MCF 10A (cell line): ENCODE data around the gene IRF5. TPM values are rescaled to one million over a fixed set of nuclear protein-coding genes. Genes with fewer than 3 reads are reported as not detected.
A peak's percentile ranks its signal among the peaks of the same experiment; 100 is the strongest.

ENCODE experiments used
- BruUV-seq: library from RNA; stranded (reverse); fragments of 400-500 nt; replicated peaks from 2 replicates; lab custom pipeline; 2021; lab: Mats Ljungman, UMichigan
- CTCF ChIA-PET: fragments of 300-600 bp; sonication (Branson Sonifier 250); formaldehyde crosslinking; extraction: SDS; loops from one replicate; lab custom pipeline; 2021; ENCODE audit warnings: antibody characterized with exemption, inconsistent platforms; lab: Yijun Ruan, JAX
- POLR2A ChIA-PET: fragments of 300-600, 350-650 bp; sonication (Branson Sonifier 250); formaldehyde crosslinking; extraction: SDS; loops from one replicate; lab custom pipeline; 2020; ENCODE audit warnings: antibody characterized with exemption, inconsistent platforms; lab: Yijun Ruan, JAX
- DNase-seq: peaks from one replicate; pipeline ENCODE4 v3.0.0-alpha.2; 2018; ENCODE audit not compliant: unreplicated experiment
- H3K27ac Mint-ChIP-seq: one replicate; pipeline ENCODE4 v1.8.0; 2022; ENCODE audit warnings: mild to moderate bottlenecking, low read depth, mixed read lengths; ENCODE audit not compliant: unreplicated experiment
- H3K27me3 Mint-ChIP-seq: one replicate; pipeline ENCODE4 v1.8.0; 2022; ENCODE audit warnings: mixed read lengths; ENCODE audit not compliant: insufficient read depth, unreplicated experiment
- H3K36me3 Mint-ChIP-seq: one replicate; pipeline ENCODE4 v1.8.0; 2022; ENCODE audit warnings: mild to moderate bottlenecking, moderate library complexity, mixed read lengths; ENCODE audit not compliant: insufficient read depth, unreplicated experiment
- H3K4me1 Mint-ChIP-seq: one replicate; pipeline ENCODE4 v1.8.0; 2022; ENCODE audit warnings: mixed read lengths; ENCODE audit not compliant: insufficient read depth, unreplicated experiment
- H3K4me3 Mint-ChIP-seq: one replicate; pipeline ENCODE4 v1.8.0; 2022; ENCODE audit warnings: mild to moderate bottlenecking, moderate library complexity, mixed read lengths; ENCODE audit not compliant: unreplicated experiment
- H3K9me3 Mint-ChIP-seq: one replicate; pipeline ENCODE4 v1.8.0; 2022; ENCODE audit warnings: mixed read lengths; ENCODE audit not compliant: unreplicated experiment
- intact Hi-C: fragments of 100-400 bp; cut with micrococcal nuclease; formaldehyde crosslinking; loops from 2 replicates; pipeline ENCODE4 v1.14.1; 2022
- total RNA-seq: library from RNA; stranded (reverse); gene quantifications from 2 replicates; pipeline ENCODE4 v1.2.3, GENCODE V29; 2022
- TF ChIP-seq, protein P1 (sequence below): fragments of 200-600 bp; IDR thresholded peaks from one replicate; pipeline ENCODE4 v1.8.0; 2022; ENCODE audit warnings: antibody characterized with exemption, mild to moderate bottlenecking; ENCODE audit not compliant: unreplicated experiment

Gene IRF5
- total RNA-seq, 1 experiment from 2014 or later, result 7.5 TPM

GRCh38 chr7:128889121-128889520 lies 48.6 kb upstream of the IRF5 start:
- Mint-ChIP-seq H3K36me3 (no peaks in the 10 kb centered on the region), H3K9me3 (no peaks in the 10 kb centered on the region), H3K4me1 (peaks cover 10% of the 10 kb centered on the region), H3K27ac (no peak overlapping the region), H3K4me3 (no peak overlapping the region), H3K27me3 (no peaks in the 10 kb centered on the region)
- peak; percentile 69 for DNase-seq
- CTCF ChIA-PET, result interaction anchor here (0.7 kb wide), 1 partner anchor 413 kb away, joined by 3 read pairs; the partner anchor contains the start of gene METTL2B
- BruUV-seq, result no TSS peak
- TF ChIP-seq, protein P1, sequence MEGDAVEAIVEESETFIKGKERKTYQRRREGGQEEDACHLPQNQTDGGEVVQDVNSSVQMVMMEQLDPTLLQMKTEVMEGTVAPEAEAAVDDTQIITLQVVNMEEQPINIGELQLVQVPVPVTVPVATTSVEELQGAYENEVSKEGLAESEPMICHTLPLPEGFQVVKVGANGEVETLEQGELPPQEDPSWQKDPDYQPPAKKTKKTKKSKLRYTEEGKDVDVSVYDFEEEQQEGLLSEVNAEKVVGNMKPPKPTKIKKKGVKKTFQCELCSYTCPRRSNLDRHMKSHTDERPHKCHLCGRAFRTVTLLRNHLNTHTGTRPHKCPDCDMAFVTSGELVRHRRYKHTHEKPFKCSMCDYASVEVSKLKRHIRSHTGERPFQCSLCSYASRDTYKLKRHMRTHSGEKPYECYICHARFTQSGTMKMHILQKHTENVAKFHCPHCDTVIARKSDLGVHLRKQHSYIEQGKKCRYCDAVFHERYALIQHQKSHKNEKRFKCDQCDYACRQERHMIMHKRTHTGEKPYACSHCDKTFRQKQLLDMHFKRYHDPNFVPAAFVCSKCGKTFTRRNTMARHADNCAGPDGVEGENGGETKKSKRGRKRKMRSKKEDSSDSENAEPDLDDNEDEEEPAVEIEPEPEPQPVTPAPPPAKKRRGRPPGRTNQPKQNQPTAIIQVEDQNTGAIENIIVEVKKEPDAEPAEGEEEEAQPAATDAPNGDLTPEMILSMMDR, result no peak
- POLR2A ChIA-PET, result interaction anchor here (0.8 to 1.3 kb wide), 2 partner anchors 8 to 166 kb away, joined by 3 to 6 read pairs; partner anchors contain the start of gene TNPO3
- intact Hi-C loops, result no loop called here

DNA sequence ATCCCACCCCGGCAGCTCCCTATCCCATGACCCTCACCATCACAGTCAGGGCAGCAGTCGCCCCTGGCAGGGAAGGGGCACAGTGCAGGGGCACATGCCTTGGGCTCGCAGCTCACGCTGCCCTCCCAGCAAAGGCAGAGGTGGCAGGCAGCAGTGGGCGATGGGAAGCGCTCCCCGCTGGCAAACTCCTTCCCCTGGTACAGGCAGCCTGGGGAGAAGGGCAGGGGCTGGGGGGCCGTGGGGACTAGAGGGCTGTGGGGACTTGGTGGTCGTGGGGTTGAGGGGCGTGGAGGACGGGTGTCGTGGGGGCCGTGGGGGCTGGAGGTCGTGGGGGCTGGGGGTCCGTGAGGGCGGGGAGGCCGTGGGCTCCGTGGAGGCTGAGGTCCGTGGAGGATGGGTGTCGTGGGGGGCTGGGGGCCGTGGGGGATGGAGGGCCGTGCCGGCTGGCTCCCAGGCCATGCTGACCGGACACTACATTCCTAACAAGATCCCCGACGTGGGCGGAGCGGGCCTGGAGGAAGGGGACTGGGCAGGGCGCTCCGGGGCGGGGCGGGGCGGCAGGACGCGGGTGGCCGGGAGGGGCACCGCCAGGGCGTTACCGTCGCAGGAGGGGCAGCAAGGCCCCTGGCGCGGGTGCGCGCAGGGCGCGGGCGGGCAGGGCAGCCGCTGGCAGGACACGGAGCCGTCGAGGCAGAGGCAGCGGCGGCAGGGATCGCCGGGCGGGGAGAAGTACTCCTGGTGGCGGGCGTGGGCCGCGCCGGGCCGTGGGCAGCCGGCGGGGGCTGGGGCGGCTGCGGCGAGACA lies 47.2 kb upstream of the IRF5 start:
- ChIA-PET CTCF (interaction anchor here (0.6 kb wide), 2 partner anchors 12 to 161 kb away, joined by 3 to 6 read pairs; no protein-coding TSS in a partner anchor), POLR2A (no interaction called here)
- Mint-ChIP-seq H3K36me3 (no peaks in the 10 kb centered on the region), H3K27me3 (no peaks in the 10 kb centered on the region), H3K9me3 (no peaks in the 10 kb centered on the region), H3K4me3 (no peak overlapping the region), H3K4me1 (peaks cover 10% of the 10 kb centered on the region), H3K27ac (no peak overlapping the region)
- peak; percentile 29 for DNase-seq
- intact Hi-C loops, result no loop called here
- no TSS peak for BruUV-seq
- TF ChIP-seq, protein P1, result no peak

GRCh38 chr7:128891110-128891941 lies 46.4 kb upstream of the IRF5 start:
- BruUV-seq, result no TSS peak
- CTCF ChIA-PET, result interaction anchor here (0.7 to 2.1 kb wide), 2 partner anchors 8 to 66 kb away, joined by 3 to 8 read pairs; no protein-coding TSS in a partner anchor
- intact Hi-C loops, result no loop called here
- DNase-seq, result no peak
- Mint-ChIP-seq H3K27ac (no peak overlapping the region), H3K27me3 (no peaks in the 10 kb centered on the region), H3K4me3 (no peak overlapping the region), H3K4me1 (peaks cover 10% of the 10 kb centered on the region), H3K9me3 (no peaks in the 10 kb centered on the region), H3K36me3 (no peaks in the 10 kb centered on the region)
- TF ChIP-seq, protein P1, result no peak
- POLR2A ChIA-PET, result interaction anchor here (1.4 to 2.1 kb wide), 3 partner anchors 12 to 71 kb away, joined by 4 to 10 read pairs (median 8); partner anchors contain the start of gene ATP6V1F
